Amniotic epithelial cell (primary cell): ENCODE measurements around the gene GINS3.
A peak's percentile ranks its signal among the peaks of the same experiment; 100 is the strongest.
"Not testable (repeated sequence)": the region's sequence is repeated elsewhere in the genome, so short reads cannot be mapped to it uniquely, and the experiment has no call there.

Experiments
- DNase-seq: peaks from one replicate; pipeline ENCODE4 v3.0.0-alpha.2; 2010; ENCODE audit warnings: low read depth

GINS3 gene

DNA sequence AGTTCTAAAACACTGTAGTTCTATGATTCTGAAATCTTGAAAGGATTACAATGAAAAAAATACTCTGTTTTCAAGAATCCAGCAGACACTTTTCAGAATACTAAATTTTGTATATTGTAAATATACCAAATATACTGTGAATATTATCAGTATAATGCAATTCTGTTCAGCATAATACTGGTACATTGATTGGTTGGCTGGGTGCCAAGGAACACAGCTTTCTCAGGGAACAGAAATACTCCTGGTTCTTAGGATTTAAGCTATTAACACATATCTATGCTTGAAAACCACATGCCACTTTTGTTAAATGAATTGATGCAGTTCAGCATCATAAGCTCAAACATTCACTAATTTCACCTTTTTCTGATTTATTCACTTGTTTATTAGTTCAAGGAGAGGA is 2.5 kb upstream of the GINS3 start:
- DNase-seq = no peak

GRCh38 chr16:58393138-58393504 is 850 bp downstream of the GINS3 start:
- no peak for DNase-seq

- DNase-seq = not testable (repeated sequence)
Measured at GRCh38 chr16:58396897-58397296, 4.6 kb downstream of the GINS3 start.

GRCh38 chr16:58399718-58400633 is 7.7 kb downstream of the GINS3 start:
- DNase-seq = no peak

DNA sequence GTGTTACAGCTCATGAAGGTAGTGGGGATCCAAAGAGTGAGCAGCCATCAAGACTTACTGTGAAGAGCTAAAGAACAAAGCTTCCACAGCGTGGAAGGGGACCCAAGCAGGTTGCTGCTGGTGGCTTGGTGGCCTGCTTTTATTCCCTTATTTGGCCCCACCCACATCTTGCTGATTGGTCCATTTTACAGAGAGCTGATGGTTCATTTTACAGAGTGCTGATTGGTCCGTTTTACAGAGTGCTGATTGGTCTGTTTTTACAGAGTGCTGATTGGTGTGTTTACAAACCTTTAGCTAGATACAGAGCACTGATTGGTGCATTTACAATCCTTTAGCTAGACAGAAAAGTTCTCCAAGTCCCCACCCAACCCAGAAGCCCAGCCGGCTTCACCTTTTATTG is 9.0 kb downstream of the GINS3 start:
- not testable (repeated sequence) for DNase-seq

- no peak for DNase-seq
Measured at GRCh38 chr16:58402796-58403195, 10.5 kb downstream of the GINS3 start.

DNA sequence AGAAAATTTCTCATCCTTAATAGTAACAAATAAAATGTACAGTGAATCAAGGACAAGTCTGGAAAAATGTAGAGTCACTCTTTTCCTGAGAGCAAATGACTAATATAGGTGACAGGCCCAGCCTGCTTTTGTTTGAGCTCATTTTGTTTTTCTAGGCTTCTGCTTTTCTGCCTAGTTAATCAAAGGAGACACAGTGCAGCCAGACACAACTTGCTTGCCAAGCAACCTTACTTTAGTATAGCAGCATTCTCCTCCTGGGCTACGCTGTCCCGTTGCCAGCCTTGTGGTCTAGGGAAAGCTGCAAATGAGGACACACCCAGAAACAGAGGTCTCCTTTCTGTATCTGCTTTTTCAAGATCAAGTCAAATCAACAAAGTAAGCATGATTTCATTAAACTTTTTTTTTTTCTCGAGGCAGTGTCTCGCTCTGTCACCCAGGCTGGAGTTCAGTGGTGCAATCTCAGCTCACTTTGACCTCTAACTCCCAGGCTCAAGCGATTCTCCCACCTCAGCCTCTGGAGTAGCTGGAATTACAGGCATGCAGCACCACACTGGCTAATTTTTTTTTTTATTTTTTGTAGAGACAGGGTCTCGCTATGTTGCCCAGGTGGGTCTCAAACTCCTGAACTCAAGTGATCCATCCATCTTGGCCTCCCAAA is 17.2 kb downstream of the GINS3 start:
- peak; percentile 46 for DNase-seq

- DNase-seq = no peak
Measured at GRCh38 chr16:58411336-58411735, 19.1 kb downstream of the GINS3 start.

- DNase-seq = no peak
Measured at GRCh38 chr16:58411736-58412614, 19.7 kb downstream of the GINS3 start.

- not testable (repeated sequence) for DNase-seq
Measured at GRCh38 chr16:58412615-58412970, 20.3 kb downstream of the GINS3 start.

DNA sequence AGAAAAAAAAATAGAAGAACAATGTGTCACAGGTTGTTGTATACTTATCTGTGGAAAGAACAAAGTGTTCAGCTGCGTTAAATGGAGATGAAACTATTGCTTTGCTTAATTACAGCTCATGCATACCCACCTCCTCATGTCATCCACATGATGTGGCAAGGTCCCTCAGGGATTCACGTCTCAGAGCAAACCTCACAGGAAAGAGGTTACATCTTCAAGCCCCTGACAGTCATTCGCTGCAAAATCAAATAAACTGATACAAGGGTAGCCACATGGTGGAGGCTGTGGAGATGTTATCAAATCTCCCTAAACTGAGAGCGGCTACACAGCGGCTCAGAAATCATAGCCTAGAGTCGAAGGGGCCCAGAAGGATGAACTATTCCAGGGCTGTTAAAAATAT is 21.1 kb downstream of the GINS3 start:
- peak; percentile 84 for DNase-seq

- DNase-seq = no peak
Measured at GRCh38 chr16:58415003-58415402, 22.7 kb downstream of the GINS3 start.

DNA sequence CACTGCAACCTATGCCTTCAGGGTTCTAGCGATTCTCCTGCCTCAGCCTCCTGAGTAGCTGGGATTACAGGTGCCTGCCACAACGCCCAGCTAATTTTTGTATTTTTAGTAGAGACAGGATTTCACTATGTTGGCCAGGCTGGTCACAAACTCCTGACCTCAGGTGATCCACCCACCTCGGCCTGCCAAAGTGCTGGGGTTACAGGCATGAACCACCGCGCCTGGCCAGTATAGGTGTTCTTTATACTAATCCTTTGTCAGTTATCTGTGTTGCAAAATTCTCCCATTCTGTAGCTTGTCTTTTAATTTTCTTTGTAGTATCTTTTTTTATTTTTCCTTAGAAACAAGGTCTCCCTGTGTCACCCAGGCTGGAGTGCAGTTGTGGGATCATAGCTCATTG is 23.7 kb downstream of the GINS3 start:
- not testable (repeated sequence) for DNase-seq

DNA sequence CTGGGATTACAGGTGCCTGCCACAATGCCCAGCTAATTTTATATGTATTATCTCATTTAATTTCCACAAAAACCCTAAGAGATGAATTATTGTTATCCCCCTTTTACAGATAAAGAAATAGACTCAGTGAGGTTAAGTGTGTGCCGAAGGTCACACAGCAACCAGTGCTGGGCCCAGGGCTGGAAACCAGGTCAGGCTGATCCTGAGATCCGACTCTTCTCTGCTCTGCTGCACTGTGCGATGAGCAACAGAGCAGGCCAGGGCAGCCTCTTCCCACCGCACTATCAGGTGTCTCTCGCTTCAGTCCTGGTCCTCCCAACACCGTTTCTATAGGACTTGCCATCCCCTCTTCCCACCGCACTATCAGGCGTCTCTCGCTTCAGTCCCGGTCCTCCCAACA is 24.8 kb downstream of the GINS3 start:
- no peak for DNase-seq

DNA sequence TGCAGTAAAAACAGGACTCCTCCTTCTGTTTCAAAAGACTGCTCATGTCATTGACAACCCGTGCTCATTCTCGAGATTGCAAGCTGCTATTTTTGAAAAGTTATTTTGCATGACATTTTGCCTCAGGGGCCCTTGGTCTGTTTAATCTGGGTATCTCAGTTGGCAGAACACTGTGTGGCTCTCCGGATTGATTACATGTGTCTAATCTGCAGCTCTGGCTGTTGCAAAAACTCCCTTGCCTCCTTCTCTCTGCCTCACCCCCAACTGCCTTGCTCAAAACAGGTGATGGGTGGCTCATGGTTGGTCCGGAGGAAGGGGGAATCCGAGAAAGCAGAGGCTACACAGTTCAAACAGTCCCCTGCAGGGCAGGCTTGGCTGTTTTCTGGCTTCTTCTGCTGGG is 25.3 kb downstream of the GINS3 start:
- no peak for DNase-seq

DNA sequence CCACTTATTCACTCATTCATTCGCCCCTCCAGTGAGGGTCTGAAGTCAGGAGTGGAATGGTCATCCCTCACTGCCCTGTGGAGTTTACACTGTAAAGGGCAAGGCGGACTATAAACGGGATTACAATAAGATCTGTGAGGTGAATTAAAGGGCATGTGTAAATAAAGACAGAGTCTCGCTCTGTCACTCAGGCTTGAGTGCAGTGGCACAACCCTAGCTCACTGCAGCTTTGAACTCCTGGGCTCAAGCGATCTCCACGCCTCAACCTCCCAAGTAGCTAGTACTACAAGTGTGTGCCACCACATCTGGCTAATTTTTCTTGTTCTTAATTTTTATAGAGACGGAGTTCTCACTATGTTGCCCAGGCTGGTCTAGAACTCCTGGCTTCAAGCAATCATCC is 25.8 kb downstream of the GINS3 start:
- no peak for DNase-seq

GRCh38 chr16:58418601-58419000 is 26.3 kb downstream of the GINS3 start:
- peak; percentile 36 for DNase-seq

- DNase-seq = no peak
Measured at GRCh38 chr16:58419241-58419990, 27.1 kb downstream of the GINS3 start.

GRCh38 chr16:58421059-58421458 is 28.8 kb downstream of the GINS3 start:
- no peak for DNase-seq

DNA sequence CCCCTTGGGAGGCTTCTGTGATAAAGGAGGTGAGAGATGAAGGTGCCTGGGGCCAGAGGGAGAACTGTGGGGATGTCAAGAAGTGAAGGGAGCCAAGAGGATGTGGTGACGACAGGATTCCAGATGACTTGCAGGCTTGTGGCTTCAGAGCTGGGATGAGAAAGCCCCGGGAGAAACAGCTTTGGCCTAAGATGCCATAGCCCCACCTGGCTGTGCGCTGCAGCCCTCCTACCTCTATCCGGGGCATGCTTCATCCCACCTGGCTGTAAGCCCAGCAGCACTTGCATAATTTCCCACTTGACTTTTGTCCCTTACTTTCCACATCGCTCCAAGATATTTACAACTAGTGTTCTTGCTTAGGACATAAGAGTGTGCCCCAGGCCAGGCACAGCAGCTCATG is 29.3 kb downstream of the GINS3 start:
- DNase-seq = peak; percentile 58

GRCh38 chr16:58422809-58423208 is 30.5 kb downstream of the GINS3 start:
- DNase-seq = no peak

- no peak for DNase-seq
Measured at GRCh38 chr16:58425245-58425644, 33.0 kb downstream of the GINS3 start.
